GM23338 (cell line): Measurements from ENCODE around the gene TMEM238. TPM values are rescaled to one million over a fixed set of nuclear protein-coding genes. Genes with fewer than 3 reads are reported as not detected.

Experiments
- ATAC-seq: fragments of 200-7000 bp; cut with Tn5 transposase; 3 replicates; pipeline ENCODE4 v1.9.1; 2020
- DNase-seq: peaks from one replicate; pipeline ENCODE4 v3.0.0-alpha.2; 2015; ENCODE audit warnings: low spot score
- H2AFZ ChIP-seq: fragments of 200-600 bp; sonication (generic); 2 replicates; pipeline ENCODE4 v1.8.0; 2016; ENCODE audit warnings: antibody characterized with exemption, mild to moderate bottlenecking, moderate library complexity
- H3F3A ChIP-seq: fragments of 200-600 bp; sonication (generic); replicated peaks from 2 replicates; pipeline ENCODE4 v1.8.0; 2017; ENCODE audit warnings: antibody characterized with exemption, mixed run types, low read depth
- H3K27ac ChIP-seq: fragments of 200-600 bp; sonication (generic); 2 replicates; pipeline ENCODE4 v1.6.1; 2016; ENCODE audit warnings: low read depth
- H3K27me3 ChIP-seq: fragments of 200-600 bp; sonication (generic); 2 replicates; pipeline ENCODE4 v1.8.0; 2016; ENCODE audit warnings: mild to moderate bottlenecking, mixed run types, moderate library complexity; ENCODE audit not compliant: insufficient read depth
- H3K36me3 ChIP-seq: fragments of 200-600 bp; sonication (generic); 2 replicates; pipeline ENCODE4 v1.8.0; 2016; ENCODE audit warnings: mild to moderate bottlenecking; ENCODE audit not compliant: insufficient read depth
- H3K4me1 ChIP-seq: fragments of 200-600 bp; sonication (generic); 2 replicates; pipeline ENCODE4 v1.8.0; 2016; ENCODE audit warnings: mild to moderate bottlenecking, moderate library complexity; ENCODE audit not compliant: insufficient read depth
- H3K4me2 ChIP-seq: fragments of 200-600 bp; sonication (generic); 2 replicates; pipeline ENCODE4 v1.7.1; 2017; ENCODE audit warnings: mixed run types
- H3K4me3 ChIP-seq: fragments of 200-600 bp; sonication (generic); 2 replicates; pipeline ENCODE4 v1.6.1; 2016; ENCODE audit warnings: mixed run types
- H3K79me2 ChIP-seq: fragments of 200-600 bp; sonication (generic); replicated peaks from 2 replicates; pipeline ENCODE4 v1.8.0; 2017; ENCODE audit warnings: mild to moderate bottlenecking; ENCODE audit not compliant: insufficient read depth
- H3K9me2 ChIP-seq: fragments of 200-600 bp; sonication (generic); 2 replicates; pipeline ENCODE4 v1.8.0; 2017; ENCODE audit not compliant: insufficient read depth
- H4K20me1 ChIP-seq: fragments of 200-600 bp; sonication (generic); replicated peaks from 2 replicates; pipeline ENCODE4 v1.8.0; 2017; ENCODE audit warnings: mild to moderate bottlenecking; ENCODE audit not compliant: insufficient read depth
- H3K27ac Mint-ChIP-seq: 2 replicates; pipeline ENCODE4 v1.8.0; 2020; ENCODE audit warnings: inconsistent platforms, mild to moderate bottlenecking, moderate library complexity, mixed read lengths
- H3K27me3 Mint-ChIP-seq: 3 replicates; pipeline ENCODE4 v1.8.0; 2022; ENCODE audit warnings: low read depth, mild to moderate bottlenecking, moderate library complexity, mixed read lengths, inconsistent platforms; ENCODE audit not compliant: insufficient read depth, poor library complexity
- H3K36me3 Mint-ChIP-seq: 3 replicates; pipeline ENCODE4 v1.8.0; 2021; ENCODE audit warnings: low read depth, mild to moderate bottlenecking, inconsistent platforms, moderate library complexity, mixed read lengths
- H3K4me1 Mint-ChIP-seq: 3 replicates; pipeline ENCODE4 v1.8.0; 2020; ENCODE audit warnings: mild to moderate bottlenecking, inconsistent platforms, mixed read lengths
- H3K4me3 Mint-ChIP-seq: 3 replicates; pipeline ENCODE4 v1.8.0; 2021; ENCODE audit warnings: moderate library complexity, mild to moderate bottlenecking, inconsistent platforms, mixed read lengths
- H3K9me3 Mint-ChIP-seq: 3 replicates; pipeline ENCODE4 v1.8.0; 2020; ENCODE audit warnings: moderate library complexity, mild to moderate bottlenecking, inconsistent platforms, mixed read lengths
- CTCF ChIP-seq, 2 experiments: fragments of 200-600 bp in 1 of 2; sonication (generic) in 1 of 2; conservative IDR thresholded peaks; 2 replicates each; pipeline versions ENCODE4 v1.5.1 to v1.6.1; 2016 to 2017; ENCODE audit warnings: antibody characterized with exemption in 2 of 2, low read depth in 2 of 2, mild to moderate bottlenecking in 2 of 2, moderate library complexity in 1 of 2
- JUNB ChIP-seq: IDR thresholded peaks from one replicate; pipeline ENCODE4 v1.6.1; 2016; ENCODE audit warnings: antibody characterized with exemption; ENCODE audit not compliant: unreplicated experiment
- REST ChIP-seq: IDR thresholded peaks from one replicate; pipeline ENCODE4 v1.6.1; 2018; ENCODE audit warnings: antibody characterized with exemption; ENCODE audit not compliant: unreplicated experiment
- polyA plus RNA-seq: library from polyadenylated mRNA; unstranded; fragments of >200 nt; fragmentation: Nextera tagmentation; extraction: Ambion mirVana; gene quantifications from 2 replicates; pipeline ENCODE4 v1.2.1, GENCODE V29; 2016
- total RNA-seq: library from RNA; depleted of rRNA; stranded (reverse); fragments of >200 nt; shearing (Covaris generic); gene quantifications from 2 replicates; pipeline ENCODE4 v1.2.3, GENCODE V29; 2014

Gene TMEM238
- total and polyA plus RNA-seq, 2 experiments from 2014 or later: 0.55 to 7.5 TPM

GRCh38 chr19:55344444-55344843 is 39.6 kb downstream of the TMEM238 start:
- Mint-ChIP-seq H3K9me3 (no peaks in the 10 kb centered on the region), H3K4me1 (peaks cover 33% of the 10 kb centered on the region), H3K4me3 (no peak overlapping the region), H3K27me3 (peaks cover 27% of the 10 kb centered on the region), H3K36me3 (peaks cover 39% of the 10 kb centered on the region), H3K27ac (no peak overlapping the region)
- no peak overlapping the region for H3K27ac ChIP-seq
- peaks cover 15% of the 10 kb centered on the region for H3F3A ChIP-seq
- H3K4me2 ChIP-seq: no peak overlapping the region
- no peak overlapping the region for H2AFZ ChIP-seq
- H3K9me2 ChIP-seq: no peaks in the 10 kb centered on the region
- no peaks in the 10 kb centered on the region for H3K27me3 ChIP-seq
- H3K79me2 ChIP-seq: no peaks in the 10 kb centered on the region
- TF ChIP-seq REST (no peak), CTCF (conservative IDR thresholded peaks at IDR 0.05; ENCODE audit: low read depth in 2 of 2) (peak in 1 of 2 experiments; percentile 31; a peak in 2 of 4 replicates)
- H3K4me3 ChIP-seq: no peak overlapping the region
- peaks cover 26% of the 10 kb centered on the region for H3K4me1 ChIP-seq
- H4K20me1 ChIP-seq: 0 out of 2 replicates have a peak, but pooled peaks cover 3% of the 10 kb centered on the region
- ATAC-seq (no peak), DNase-seq (no peak)
- H3K36me3 ChIP-seq: no peaks in the 10 kb centered on the region; the same call in 1 of the 2 replicates

GRCh38 chr19:55341595-55342531 is 42.2 kb downstream of the TMEM238 start:
- peak; percentile 46 for DNase-seq
- peaks cover 22% of the 10 kb centered on the region for H3K4me1 Mint-ChIP-seq

More at GRCh38 chr19:55341595-55342531, 42.2 kb downstream of the TMEM238 start:
- no peaks in the 10 kb centered on the region for H3K27me3 ChIP-seq
- Mint-ChIP-seq H3K36me3 (peaks cover 35% of the 10 kb centered on the region), H3K4me3 (peak overlapping the region; percentile 64), H3K9me3 (no peaks in the 10 kb centered on the region; the same call in 2 of the 3 replicates), H3K27me3 (peaks cover 21% of the 10 kb centered on the region), H3K27ac (no peak overlapping the region; the same call in 1 of the 2 replicates)
- H3K27ac ChIP-seq: no peak overlapping the region
- ATAC-seq: no peak
- H3K4me2 ChIP-seq: peak overlapping the region; percentile 96
- TF ChIP-seq CTCF (conservative IDR thresholded peaks at IDR 0.05; ENCODE audit: low read depth in 2 of 2) (peak in 1 of 2 experiments; percentile 17; a peak in 1 of 4 replicates), JUNB (no peak)
- no peaks in the 10 kb centered on the region; the same call in 1 of the 2 replicates for H3K36me3 ChIP-seq
- 0 out of 2 replicates have a peak, but pooled peaks cover 3% of the 10 kb centered on the region for H4K20me1 ChIP-seq
- peaks cover 12% of the 10 kb centered on the region; the same call in 1 of the 2 replicates for H3K4me1 ChIP-seq
- no peaks in the 10 kb centered on the region for H3K79me2 ChIP-seq
- H3K9me2 ChIP-seq: no peaks in the 10 kb centered on the region
- H3F3A ChIP-seq: no peaks in the 10 kb centered on the region; the same call in 1 of the 2 replicates
- peak overlapping the region; percentile 84 for H3K4me3 ChIP-seq
- no peak overlapping the region for H2AFZ ChIP-seq
